HCT116 (cell line): ENCODE data around the gene DMXL1.

Experiments
- CBX3 ChIP-seq: IDR thresholded peaks from 2 replicates; pipeline ENCODE4 v1.6.1; 2012; ENCODE audit warnings: low read depth
- CTCF ChIP-seq, 3 experiments: fragments of 200-600 bp in 1 of 3; sonication (generic) in 1 of 3; IDR thresholded peaks in 2 of 3; conservative IDR thresholded peaks in 1 of 3; 2 replicates each; pipeline ENCODE4 v1.5.1; 2012 to 2017; ENCODE audit warnings: low read depth in 2 of 3, low read length in 2 of 3, antibody characterized with exemption in 1 of 3, borderline replicate concordance in 1 of 3, control low read depth in 1 of 3, mild to moderate bottlenecking in 1 of 3, mixed read lengths in 1 of 3, mixed run types in 1 of 3, moderate library complexity in 1 of 3; ENCODE audit not compliant: insufficient read depth in 1 of 3
- MAX ChIP-seq: IDR thresholded peaks from 2 replicates; pipeline ENCODE4 v1.6.1; 2012
- POLR2AphosphoS5 ChIP-seq: IDR thresholded peaks from 2 replicates; pipeline ENCODE4 v1.6.1; 2011; ENCODE audit warnings: mild to moderate bottlenecking, low read depth, low read length, moderate library complexity

GRCh38 chr5:119212676-119213075, 141.8 kb downstream of the DMXL1 start:
- TF ChIP-seq MAX: no peak
- TF ChIP-seq CBX3: no peak
- no peak for TF ChIP-seq CTCF (IDR thresholded peaks at IDR 0.05 in 2 of 3, conservative IDR thresholded peaks at IDR 0.05 in 1 of 3; ENCODE audit: borderline replicate concordance in 1 of 3, insufficient read depth in 1 of 3, low read depth in 2 of 3, low read length in 2 of 3)
- no peak for TF ChIP-seq POLR2AphosphoS5
